Stimulated activated CD4-positive, alpha-beta T cell treated with anti-CD3 and anti-CD28 coated beads, Interleukin-15, amount 100 ng/mL, for 1 hour (primary cell): Measurements from ENCODE around the gene PMS1.
"Not testable (repeated sequence)": the region's sequence is repeated elsewhere in the genome, so short reads cannot be mapped to it uniquely, and the experiment has no call there.

ENCODE experiments used
- DNase-seq, 2 donors: peaks; one replicate each; pipeline ENCODE4 v3.0.0-alpha.2; 2020; ENCODE audit warnings: low read depth in 1 of 2, low spot score in 1 of 2

PMS1 gene

DNA sequence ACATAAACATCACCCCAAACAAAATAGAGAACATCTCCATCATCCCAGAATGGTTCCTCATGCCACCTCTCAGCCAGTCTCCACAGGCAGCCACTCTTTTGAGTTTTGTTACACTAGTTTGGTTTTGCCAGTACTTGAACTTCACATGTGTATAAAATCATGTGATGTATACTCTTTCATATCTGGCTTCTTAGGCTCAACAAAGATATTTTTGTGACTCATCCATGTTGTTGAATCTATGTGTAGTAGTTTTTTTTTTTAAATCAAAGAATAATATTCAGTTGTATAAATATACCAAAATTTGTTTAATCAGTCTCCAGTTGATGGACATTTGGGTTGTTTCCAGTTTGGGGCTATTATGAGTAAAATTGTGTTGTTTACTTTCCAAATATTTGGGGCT is 75.9 kb downstream of the PMS1 start:
- no peak for DNase-seq

DNA sequence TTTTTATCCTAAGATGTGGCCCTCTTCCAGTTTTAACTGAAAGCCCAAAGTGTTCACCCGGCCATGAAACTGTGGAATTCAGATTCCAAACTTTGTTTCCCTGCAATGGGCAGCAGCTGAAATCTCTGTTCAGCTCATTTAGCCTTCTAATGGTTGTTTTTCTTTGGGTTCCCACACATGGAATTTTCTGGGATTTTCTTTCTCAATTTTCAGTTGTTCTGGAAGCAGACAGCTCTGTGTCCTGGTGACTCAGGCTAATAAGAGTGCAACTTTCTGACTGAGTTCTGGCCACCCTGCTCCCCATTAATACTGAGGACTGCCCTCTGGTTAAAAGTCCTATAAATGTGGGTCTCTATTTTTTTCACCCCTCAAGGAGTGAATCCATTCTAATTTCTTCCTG is 78.5 kb downstream of the PMS1 start:
- DNase-seq = no peak

DNA sequence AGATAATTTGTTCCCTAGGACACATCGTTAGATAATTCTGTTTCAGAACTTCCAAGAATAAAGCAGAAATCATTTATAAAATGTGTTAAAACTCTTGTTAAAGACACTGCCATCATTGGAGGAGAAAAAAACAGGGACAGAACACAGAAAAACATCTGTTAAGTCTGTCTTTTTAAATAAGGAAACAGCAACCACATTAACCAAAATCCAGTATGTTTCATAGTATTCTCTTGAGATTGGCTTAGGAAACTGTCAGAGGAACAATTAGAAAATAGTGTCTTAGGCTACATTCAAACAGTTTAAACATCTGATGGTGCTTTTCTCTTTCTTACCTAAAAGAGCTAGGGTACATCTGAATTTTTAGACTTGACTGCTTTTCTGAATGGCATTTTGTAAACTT is 81.6 kb downstream of the PMS1 start:
- DNase-seq = no peak

DNA sequence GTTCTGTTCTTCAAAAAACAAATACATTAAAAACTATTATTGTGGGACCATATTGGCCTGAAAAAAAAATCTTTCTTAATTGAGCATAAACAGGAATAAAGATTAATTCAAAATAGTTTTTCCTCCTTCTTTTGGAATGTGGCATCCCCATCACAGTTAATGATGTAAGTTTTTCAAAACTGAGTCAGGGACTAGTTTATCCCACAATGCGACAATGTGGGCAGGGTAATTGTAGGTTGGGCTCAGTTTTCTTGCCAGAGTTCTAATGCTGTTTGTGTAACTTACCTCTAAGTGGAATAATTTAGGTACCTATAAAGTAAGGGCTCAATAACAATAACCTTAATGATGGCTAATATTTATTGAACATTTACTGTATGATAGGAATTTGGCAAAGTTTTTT is 82.0 kb downstream of the PMS1 start:
- no peak for DNase-seq

DNA sequence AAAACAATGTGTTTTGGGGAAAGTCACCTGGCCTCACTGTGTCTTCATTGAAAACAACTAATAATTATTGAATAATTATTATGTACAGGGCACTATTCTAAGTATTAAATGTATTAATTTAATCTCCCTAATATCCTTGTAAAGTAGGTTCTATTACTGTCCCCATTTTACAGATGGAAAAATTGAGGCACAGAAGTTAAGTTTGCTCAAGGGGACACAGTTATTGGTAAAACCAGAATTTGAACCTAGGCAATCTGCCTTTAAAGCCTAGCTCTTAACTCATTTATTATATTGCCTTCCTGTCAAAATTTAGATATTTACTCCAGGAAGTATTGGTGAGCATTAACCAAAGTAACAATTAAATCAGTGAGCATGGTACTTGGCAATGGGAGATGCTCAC is 84.6 kb downstream of the PMS1 start:
- no peak for DNase-seq

DNA sequence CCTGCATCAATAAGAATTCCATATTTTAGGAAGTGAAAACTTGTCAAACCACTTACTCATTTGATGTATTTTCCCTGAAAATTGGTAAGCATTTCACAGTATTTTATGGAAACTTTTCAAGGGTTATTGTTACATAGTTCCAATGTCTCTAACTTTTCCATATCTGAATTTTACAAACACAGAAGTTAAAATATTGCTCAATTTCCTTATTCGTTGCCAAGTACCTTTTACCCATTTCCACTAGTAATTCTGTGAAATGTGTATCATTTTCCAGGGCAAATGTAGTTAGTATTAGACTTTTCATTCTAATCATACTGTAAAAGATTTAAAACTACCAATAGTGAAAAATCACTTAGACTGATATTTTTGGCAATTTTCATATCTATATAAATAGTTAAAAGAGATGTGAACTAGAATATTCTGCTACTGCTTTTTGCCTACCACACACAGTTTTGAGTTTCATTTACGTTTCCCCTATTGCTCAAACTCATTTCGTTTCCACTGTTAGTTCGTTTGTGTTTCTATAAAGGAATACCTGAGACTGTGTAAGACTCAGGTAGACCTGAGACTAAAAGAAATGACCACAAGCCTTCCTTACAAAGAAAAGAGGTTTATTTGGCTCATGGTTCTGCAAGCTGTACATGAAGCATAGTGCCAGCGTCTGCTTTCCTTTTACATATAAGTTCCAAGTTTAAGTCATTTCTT is 86.3 kb downstream of the PMS1 start:
- no peak for DNase-seq

DNA sequence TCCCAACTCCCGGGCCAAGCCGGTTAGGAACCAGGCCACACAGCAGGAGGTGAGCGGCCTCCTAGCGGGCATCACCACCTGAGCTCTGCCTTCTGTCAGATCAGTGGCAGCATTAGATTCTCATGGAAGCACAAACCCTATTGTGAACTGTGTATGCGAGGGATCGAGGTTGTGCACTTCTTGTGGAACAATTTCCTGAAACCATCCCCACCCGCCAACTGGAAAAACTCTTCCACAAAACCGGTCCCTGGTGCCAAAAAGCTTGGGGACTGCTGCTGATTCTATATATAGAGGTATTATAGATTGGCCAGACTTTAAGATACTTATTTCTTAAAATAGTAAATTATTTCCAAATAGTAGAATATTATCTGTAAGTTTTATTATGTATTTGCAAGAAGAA is 89.4 kb downstream of the PMS1 start:
- DNase-seq = no peak

DNA sequence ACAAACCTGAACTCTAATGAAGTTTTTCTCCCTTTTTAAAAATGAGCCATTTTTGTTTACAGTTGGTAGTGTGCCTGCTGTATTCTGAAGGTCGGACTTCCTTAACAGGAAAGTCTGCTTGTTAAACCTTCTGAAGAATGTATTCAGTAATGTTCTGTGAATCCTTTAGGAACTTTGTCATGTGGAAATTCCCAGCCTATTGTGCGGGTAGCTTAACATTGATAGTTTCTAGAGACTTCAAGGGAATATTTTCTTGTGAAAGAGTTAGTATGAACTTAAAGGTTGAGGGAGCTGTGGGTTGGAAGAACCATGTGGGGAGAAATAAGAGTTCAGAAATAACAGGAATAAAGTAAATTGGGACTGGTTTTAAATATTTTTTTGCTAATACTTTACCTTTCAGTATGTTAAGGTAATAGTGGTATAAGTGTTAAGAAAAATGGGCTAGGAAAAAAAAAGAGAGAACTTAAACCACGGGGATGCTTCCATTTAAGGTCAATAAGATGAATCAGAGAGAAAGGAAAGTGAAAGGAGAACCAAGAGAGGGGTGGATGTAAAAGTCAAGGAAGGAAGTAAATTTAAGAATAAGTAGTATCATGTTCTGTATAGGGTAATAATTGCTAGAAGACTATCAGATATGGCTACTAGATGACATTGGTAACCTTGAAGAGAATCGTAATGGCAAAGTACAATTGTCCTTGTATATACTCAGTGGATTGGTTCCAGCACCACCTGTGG is 90.5 kb downstream of the PMS1 start:
- DNase-seq = no peak

DNA sequence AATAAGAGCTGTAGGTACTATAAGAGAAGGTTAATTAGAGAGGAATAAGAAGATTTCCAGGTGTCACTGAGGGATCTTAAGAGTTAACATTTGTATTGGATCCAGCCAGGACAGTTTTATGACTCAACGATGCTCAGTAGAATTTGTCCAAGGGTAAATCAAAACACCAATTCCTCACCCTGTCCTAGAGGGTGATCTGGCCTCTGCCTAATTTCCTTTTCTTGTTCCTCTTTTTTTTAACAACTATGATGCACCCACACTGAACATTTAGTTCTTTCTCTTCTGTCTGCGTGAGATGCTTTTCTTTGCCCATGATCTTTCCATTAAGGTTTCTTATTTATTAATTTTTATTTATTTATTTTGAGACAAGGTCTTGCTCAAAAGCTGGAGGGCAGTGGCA is 92.0 kb downstream of the PMS1 start:
- DNase-seq = no peak

DNA sequence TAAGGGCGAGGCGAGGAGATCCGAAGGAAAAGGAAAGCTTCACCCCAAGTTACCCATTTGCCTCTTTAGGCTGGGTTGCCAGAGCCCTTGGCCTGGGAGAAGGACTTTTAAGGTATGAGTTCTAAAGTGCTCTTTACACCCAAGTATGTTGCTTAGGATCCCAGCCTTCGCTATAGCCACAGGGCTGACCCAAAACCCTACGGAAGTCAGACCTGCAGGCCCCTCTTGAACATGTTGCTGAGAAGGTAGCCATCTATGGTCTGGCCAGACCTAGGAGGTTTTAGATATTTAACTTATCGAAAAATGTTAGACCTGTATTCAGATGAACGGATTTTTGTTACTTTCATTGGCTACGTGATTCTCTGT is 95.4 kb downstream of the PMS1 start:
- DNase-seq = no peak

DNA sequence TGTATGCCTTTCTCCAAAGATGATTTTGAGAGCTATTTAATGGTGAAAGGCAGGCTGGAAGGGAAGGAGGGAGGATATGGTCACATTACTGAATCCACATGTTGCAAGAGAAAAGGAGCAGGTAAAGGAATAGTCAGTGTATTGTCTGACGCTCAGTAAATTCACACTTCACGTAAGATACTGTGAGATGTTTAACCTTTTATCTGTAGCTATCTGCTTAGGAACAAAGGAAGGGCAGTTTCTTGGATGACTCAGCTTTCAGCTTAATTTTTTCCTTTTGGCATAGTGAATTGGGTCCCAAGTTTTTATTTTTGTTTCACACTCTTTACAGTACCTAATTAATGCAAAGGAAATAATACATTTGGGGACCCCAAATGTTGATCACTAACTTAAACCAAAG is 96.2 kb downstream of the PMS1 start:
- DNase-seq = no peak

DNA sequence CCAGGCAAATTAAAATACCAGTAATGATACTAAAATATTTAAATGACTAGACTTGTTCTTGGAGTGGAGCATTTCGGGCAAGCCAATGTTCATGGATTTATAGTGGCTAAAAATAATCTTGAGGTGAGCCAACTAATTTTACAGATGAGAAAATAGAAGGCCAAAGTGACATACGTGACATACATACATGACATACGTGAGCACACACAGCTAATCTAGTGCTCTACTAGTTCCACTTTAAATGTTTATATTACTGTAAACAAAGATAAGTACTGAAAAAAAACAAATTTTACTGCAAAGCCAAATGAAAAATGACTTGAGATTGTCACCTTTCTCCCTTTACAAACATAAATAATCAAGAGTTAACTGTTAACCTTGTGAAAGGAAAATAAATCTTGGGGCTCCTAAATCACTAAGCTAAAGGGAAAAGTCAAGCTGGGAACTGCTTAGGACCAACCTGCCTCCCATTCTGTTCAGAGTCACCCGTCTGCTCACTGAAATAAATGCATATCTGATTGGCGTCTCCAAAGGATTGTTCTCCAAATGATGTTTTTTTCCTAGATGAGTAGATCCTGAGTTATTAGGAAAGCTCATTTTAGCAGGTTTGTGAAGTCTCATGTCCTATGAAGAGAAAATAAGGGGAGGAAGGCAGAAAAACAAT is 96.7 kb downstream of the PMS1 start:
- DNase-seq = no peak

DNA sequence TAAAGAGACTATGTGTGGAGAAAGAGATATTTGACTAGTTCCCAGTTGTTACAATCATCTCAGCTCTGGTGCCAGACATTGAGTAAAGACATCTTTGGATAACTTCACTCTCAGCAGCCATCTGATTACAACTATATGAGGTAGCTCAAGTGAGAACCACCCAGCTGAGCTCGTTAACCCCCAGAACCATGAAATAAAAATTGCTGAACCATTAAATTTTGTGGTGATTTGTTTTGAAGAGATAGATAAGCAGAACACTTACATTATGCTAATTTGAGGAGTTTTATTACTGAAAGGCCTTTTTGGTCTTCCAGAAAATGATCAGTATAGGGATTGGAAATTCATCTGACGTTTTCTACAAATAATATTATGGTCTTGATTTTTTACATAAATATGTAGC is 101.1 kb downstream of the PMS1 start:
- no peak for DNase-seq

DNA sequence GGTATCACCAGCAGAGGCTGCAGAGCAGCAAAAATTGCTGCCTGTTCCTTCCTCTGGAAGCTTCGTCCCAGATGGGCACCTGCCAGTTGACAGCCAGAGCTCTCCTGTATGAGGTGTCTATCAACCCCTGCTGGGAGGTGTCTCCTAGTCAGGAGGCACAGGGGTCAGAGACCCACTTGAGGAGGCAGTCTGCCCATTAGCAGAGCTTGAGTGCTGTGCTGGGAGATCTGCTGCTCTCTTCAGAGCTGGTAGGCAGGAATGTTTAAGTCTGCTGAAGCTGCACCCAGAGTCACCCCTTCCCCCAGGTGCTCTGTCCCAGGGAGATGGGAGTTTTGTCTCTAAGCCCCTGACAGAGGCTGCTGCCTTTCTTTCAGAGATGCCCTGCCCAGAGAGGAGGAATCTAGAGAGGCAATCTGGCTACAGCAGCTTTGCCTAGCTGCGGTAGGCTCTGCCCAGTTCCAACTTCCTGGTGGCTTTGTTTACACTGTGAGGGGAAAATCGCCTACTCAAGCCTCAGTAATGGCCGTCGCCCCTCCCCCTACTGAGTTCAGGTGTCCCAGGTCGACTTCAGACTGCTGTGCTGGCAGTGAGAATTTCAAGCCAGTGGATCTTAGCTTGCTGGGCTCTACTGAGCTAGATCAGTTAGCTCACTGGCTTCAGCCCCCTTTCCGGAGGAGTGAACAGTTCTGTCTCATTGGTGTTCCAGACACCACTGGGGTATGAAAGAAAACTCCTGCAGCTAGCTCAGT is 108.5 kb downstream of the PMS1 start:
- not testable (repeated sequence) for DNase-seq

DNA sequence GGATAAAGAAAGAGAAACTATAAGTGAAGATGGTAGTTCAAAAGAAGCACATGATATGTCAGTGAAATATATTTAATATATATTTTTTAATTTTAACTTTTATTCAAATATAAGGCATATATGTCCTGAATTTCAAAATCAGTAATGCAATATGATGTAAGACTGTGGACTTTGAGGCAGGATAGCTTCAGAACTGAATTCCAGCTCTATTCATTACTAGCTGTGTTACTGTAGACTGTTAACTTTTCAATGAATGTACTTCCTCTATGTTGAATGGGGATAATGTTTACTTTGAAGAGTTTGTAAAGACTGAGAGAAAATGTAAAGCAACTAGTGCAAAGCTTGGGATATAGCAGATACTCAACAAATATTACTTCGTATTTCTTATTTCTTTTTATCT is 112.6 kb downstream of the PMS1 start:
- DNase-seq = no peak

DNA sequence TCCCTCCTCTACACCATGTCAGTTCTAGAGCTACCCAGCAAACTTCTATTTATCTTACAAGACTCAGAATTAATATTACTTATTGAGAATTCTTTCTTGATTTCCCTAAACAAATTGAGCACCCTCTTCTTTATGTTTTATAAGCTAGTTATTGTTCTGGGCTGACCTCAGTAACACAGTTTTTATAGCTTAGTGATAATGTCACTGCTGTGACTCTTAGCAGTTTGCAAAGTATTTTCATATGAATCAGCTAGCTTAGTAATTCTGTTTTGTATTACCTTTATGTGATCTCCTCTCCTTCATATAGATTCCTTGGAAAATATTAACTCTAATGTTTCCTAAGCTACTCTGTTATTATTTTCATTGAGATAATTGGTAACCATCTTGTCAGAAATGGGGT is 114.9 kb downstream of the PMS1 start:
- DNase-seq = no peak

DNA sequence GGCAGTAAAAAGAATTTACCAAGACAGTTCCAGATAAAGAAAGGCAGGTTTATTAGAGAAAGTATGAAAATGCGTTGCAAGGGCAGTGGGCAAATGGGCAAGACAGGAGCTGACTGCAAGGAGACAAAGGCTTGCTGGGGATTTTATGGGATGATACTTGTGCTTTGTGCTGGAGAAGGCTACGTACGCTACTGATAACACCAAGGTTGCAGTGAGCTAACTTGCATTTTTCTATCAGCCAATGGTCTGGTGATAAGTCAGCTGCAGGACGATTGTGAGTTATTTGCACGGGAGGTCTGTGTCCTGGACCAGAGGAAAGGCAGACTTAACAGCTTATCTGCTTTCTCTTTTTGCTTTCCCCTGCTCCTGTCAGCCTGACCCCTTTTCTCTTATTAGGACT is 116.5 kb downstream of the PMS1 start:
- no peak for DNase-seq

DNA sequence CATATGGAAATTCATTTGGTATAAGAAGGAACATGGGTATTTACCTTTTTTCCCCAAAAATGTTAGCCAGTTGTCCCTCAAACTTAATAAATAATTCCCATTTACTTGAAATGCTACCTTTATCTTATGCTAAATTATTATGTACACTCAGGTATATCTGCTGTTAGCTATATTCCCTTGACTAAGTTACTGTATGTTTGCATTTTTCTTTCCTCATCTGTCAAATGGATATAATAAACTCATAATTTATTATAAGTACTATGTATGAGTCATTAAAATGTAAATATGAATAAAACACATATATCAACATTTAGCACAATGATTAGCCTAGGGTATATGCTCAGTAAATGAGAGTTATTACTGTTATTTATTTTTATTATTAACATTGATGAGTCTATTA is 117.4 kb downstream of the PMS1 start:
- no peak for DNase-seq

DNA sequence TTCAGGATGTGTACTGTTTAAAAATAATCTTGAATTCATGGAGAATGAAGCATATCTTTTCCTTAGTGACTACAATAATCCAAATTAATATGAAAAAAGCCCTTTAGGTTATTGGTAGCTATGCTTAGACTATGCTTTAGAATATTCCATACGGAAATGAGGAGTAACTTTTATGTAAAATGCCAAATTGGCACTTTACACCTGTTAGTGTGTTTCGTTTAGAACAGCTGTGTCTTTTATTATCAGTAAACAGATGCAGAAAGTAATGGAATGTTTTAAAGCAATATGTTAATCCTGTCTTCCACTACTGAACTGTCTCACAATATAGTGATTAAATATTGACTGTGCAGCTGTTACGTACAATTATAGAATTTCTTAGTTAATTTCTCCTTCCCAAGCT is 129.6 kb downstream of the PMS1 start:
- DNase-seq = no peak

DNA sequence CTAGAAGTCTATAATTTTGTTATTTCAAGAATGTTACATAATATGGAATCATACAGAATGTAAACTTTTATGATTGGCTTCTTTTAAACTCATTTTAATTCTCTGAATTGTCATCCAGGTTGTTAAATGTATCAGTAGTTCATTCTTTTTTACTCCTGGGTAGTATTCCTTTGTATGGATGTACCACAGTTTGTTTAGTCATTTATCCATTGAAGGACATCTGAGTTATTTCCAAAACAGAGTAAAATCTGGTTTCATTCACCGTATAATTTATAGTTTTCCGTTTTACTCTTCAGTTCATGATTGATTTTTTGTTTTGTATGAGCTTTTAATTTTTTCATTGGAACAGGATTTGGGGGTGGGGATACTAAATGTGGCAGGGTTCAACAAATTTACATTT is 132.4 kb downstream of the PMS1 start:
- DNase-seq = no peak
